Peyer's patch (tissue), 4 donors: Measurements from ENCODE around the gene ABCC8.

Source experiments
- POLR2A ChIP-seq, 2 donors: fragments of 450-650 bp; IDR thresholded peaks; one replicate each; pipeline ENCODE4 v1.5.1; 2017; ENCODE audit warnings: antibody characterized with exemption in 2 of 2, mild to moderate bottlenecking in 2 of 2, moderate library complexity in 2 of 2
- TF ChIP-seq, protein P1 (sequence below), 6 experiments: fragments of 450-650 bp in 4 of 6; fragments of 200-600 bp in 2 of 6; sonication (generic) in 1 of 6; IDR thresholded peaks; one replicate each; pipeline ENCODE4 v1.5.1; 2017 to 2019; ENCODE audit warnings: antibody characterized with exemption in 6 of 6, mild to moderate bottlenecking in 3 of 6, moderate library complexity in 1 of 6

DNA sequence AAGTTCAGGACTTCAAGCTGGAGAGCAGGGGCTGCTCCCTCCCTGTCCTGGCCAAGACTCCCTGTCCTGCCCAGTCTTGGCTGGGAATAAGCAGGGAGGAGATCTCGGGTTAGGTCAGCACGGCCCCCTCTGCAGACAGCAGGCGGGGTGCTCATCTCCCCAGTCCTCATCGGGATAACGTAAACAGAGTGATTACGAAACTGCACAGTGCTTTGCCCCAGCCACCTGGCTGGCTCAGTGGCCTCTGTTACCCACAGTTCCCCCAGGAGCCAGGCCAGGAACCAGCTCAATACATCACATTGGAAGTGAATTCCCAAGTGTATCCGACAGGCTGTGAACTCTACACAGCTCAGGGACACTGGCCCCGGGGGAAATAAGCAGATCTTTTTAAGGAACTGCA lies 45.5 kb downstream of the ABCC8 start:
- TF ChIP-seq, protein P1, sequence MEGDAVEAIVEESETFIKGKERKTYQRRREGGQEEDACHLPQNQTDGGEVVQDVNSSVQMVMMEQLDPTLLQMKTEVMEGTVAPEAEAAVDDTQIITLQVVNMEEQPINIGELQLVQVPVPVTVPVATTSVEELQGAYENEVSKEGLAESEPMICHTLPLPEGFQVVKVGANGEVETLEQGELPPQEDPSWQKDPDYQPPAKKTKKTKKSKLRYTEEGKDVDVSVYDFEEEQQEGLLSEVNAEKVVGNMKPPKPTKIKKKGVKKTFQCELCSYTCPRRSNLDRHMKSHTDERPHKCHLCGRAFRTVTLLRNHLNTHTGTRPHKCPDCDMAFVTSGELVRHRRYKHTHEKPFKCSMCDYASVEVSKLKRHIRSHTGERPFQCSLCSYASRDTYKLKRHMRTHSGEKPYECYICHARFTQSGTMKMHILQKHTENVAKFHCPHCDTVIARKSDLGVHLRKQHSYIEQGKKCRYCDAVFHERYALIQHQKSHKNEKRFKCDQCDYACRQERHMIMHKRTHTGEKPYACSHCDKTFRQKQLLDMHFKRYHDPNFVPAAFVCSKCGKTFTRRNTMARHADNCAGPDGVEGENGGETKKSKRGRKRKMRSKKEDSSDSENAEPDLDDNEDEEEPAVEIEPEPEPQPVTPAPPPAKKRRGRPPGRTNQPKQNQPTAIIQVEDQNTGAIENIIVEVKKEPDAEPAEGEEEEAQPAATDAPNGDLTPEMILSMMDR (IDR thresholded peaks at IDR 0.05): no peak
- no peak for TF ChIP-seq POLR2A (IDR thresholded peaks at IDR 0.05)
